HG02798 (cell line): ENCODE data around the gene BTNL9.
"Not testable (repeated sequence)": the region's sequence is repeated elsewhere in the genome, so short reads cannot be mapped to it uniquely, and the experiment has no call there.

Experiments used
- ATAC-seq: cut with Tn5 transposase; IDR thresholded peaks from one replicate; pipeline ENCODE4 v1.9.1; 2021; ENCODE audit warnings: mild to moderate bottlenecking; ENCODE audit not compliant: unreplicated experiment, poor library complexity

BTNL9 gene

GRCh38 chr5:181097383-181097753 is 57.3 kb downstream of the BTNL9 start:
- ATAC-seq, result not testable (repeated sequence)

- not testable (repeated sequence) for ATAC-seq
Measured at GRCh38 chr5:181097759-181098491, 57.9 kb downstream of the BTNL9 start.

DNA sequence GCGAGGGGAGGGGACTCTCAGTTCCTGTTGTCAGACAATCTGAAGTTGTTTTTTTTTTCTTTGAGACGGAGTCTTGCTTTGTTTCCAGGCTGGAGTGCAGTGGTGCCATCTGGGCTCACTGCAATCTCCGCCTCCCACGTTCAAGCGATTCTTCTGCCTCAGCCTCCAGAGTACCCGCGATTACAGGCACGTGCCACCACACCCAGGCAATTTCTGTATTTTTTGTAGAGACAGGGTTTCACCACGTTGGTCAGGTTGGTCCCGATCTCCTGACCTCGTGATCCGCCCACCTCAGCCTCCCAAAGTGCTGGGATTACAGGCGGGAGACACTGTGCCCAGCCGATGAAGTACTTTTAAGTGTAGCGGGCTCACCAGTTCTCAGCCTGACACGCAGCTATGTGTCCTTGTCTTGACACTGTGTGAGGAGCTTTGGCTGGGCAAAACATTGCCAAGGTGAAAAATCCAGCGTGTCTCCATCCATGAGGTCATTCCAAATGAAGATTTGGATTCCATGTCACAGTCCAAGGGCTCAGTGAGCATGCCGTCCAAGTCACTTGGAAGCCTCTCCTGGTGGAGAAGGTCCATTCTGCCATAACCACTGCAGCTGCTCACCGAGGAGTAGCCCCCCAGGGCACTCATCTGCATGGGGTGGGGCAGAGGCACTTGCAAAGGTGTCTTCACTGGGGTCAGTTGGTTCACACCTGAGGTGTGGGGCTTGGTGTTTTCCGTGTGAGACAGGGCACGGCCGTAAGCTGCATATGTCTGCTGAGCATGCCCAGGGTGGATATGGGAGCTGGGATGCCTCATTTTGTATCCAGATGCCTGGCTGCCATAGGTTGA is 58.9 kb downstream of the BTNL9 start:
- ATAC-seq, result no peak

DNA sequence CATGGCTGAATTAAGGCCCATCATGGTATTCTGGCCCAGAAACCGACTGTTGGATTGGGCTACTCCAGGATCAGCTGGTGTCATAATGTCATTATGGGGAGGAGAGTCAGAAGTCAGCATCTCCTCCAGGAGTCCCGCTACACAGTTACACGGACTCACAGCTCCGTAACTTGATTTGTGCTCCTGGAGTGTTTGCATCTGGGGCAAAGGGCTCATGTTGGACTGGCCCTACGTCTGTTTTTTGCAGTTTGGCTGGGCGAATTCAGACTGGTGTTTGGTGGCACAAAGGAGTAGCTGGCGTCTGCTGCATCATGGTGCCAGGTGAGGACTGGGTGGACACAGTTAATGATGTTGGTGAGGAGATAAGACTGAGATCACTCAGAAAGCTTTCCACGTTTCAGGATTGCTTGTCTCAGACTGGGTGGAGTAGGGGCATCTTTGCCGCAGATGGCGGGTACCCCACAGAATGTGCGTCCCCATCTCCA is 59.6 kb downstream of the BTNL9 start:
- no peak for ATAC-seq

DNA sequence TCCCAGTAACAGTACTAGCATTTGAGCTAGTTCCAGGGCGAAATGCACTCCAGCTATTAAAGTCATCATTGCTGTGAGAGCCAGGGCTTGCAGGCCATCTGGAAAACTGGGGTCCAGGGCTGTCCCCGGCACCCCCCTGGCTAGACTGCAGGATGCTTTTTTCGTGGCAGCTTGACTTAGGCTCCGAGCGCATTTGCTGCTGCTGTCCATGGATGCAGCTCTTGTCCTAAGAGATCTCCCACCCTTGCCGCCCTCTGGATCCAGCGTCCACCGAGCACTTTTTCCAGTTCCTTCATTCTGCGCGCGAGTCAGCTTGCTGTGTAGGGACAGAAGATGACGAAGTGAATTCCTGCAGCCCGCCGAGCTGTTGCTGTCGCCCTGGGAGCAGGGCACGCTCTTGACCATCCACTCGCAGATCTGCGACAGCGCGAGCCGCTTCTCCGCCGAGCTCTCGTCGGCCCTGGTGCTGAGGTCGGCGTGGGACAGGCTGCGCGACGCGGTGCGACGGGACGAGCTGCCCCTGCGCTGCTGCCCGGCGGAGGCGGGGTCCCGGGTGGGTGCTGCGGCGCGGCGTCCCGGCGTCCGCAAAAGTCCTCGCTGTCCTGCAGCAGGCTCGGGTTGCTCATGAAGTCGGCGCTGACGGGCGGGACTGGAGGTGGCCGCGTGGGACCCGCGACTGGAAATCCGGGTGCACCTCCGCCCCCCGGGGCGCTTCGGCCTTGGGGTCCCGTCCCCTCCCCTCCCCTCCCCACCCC is 60.2 kb downstream of the BTNL9 start:
- ATAC-seq, result no peak

GRCh38 chr5:181101030-181101641 is 61.1 kb downstream of the BTNL9 start:
- ATAC-seq, result not testable (repeated sequence)

GRCh38 chr5:181101930-181102674 is 62.0 kb downstream of the BTNL9 start:
- ATAC-seq, result not testable (repeated sequence)

GRCh38 chr5:181104259-181104568 is 64.1 kb downstream of the BTNL9 start:
- ATAC-seq, result not testable (repeated sequence)

GRCh38 chr5:181104606-181105390 is 64.7 kb downstream of the BTNL9 start:
- ATAC-seq, result not testable (repeated sequence)

DNA sequence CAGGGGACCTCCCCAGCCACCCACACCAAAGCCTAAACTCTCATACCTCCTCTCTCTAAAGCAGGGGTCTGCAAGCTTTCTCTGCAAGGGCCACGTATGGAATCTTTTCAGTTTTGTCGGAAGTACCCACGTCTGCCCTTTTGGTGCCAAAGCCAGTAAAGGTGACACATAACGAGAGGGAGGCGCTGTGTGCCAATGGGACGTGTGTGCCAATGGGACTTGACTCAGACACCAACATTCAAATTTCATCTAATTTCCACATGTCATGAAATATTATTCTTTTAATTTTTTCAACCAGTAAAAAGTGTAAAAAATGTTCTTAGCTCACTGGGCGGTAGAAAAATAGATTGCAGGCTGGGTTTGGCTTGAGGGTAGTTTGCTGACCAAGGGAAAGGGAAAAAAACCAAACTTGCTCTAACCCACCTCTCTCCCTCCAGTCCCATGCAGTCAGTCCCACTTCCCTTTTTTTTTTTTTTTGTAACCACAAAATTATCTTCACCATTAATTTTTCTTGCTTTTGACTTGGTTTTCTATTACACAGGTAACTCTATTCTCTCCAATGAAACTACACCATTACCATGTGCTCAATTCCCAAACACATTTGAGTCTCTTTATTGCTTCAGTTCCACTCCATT is 65.4 kb downstream of the BTNL9 start:
- ATAC-seq, result no peak

GRCh38 chr5:181107699-181108098 is 67.6 kb downstream of the BTNL9 start:
- ATAC-seq, result no peak

DNA sequence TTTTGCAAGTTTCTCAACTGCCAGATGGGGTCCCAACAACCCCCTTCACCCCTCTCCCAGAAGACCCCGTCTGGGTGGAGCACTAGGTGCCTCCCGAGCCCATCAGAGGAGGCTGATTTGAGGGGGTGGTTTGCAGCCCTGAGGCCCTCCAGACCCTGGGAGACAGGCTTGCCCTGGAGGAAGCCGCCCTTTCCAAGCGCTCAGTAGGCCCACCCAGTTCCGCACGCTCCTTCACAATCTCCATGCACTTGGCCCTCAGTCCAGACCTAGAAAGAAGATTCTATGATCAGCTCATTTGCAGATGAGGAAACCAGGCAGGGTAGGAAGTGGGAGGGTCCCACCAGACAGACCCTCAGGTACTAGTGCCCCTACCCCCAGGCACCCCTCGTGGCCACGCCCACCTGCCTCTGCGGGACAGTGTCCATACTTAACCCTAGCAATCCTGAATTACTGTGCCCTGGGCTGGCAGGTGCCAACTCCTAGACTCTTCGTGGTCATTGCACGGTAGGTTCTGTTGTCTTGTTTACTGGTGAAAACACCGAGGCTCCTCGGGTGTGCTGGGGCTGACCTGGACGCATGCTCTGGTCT is 68.6 kb downstream of the BTNL9 start:
- no peak for ATAC-seq

DNA sequence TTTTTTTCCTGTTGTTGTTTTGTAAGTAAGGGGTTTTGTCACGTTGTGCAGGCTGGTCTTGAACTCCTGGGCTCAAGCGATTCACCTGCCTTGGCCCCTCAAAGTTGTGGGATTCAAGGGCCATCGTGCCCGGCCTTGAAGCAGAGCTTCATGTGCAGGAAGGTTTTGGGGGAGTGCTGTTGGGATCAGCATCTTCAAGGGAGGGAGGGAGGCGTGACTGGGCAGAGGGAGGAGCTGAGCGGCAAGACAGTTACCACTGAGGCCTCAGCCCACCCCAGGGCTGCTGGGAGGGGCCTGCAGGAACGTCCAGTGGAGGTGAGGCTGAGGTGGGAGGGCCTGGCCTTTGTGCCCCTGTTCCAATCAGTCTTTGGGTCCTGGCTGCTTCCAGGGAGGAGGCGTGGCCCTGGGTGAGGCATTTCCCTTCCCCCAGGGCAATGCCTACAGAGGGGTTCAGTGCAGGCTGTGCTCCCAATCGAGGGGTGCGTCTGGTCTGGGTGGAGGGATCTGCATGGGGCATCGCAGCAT is 69.5 kb downstream of the BTNL9 start:
- ATAC-seq, result no peak

DNA sequence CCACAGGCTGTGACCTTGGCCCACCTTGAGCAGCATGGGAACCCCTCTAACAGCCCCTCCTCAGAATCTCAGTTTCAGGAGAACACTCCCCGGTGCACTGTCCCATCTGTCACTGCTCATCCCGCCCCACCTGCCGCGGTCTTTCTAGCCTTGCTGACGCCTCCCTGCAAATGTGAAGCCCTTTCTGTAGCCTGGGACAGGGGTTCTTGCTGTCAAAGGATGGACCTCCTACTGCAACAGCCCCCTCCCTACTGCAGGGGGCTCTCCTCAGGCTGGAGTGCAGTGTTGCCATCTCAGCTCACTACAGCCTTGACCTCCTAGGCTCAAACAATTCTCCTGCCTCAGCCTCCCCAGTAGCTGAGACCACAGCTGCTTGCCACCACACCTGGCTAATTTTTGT is 70.9 kb downstream of the BTNL9 start:
- ATAC-seq, result no peak
